Endothelial cell of hepatic sinusoid (primary cell): ENCODE measurements around the gene ATP12A.

Experiments used
- in situ Hi-C: cut with HindIII; loops from 2 replicates; pipeline ENCODE4 v1.10.0; 2017; ENCODE audit warnings: low sequenced_read_pairs

ATP12A gene

DNA sequence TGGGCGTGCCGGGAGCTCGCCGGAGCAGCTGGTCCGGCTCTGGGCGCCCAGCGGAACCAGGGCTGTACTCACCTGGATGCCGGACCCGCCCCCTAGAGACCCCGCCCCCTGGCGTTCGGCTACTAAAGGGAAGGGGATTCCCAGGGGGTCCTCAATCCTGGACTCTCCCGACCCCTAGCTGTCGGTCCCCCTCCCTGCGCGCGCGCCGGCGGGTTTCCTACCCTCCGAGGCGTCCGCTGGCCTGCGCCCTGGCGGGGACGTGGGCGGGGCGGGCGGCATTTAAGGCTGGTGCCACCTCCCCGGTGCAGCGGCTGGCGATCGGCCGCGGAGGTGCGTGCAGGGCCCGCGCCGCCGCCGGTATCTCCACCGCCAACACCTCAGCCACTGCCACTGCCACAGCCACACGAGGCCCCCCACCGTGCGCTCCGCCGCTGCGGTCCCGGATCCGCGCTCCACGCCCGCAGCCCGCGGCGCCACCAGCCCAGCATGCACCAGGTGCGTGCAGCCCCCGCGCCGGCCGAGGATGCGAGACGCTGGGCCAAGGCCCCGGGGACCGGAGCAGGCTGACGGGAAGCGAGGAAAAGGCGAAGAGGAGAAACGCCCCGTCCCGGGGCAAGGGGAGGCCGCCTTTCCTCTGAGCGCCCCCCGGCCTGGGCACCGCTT lies at the start of gene ATP12A:
TSS of gene ATP12A (plus strand) at position 151 of the 663 bp plus-strand sequence. CDS start at position 487, 336 bp downstream.
- in situ Hi-C loops: no loop called here

DNA sequence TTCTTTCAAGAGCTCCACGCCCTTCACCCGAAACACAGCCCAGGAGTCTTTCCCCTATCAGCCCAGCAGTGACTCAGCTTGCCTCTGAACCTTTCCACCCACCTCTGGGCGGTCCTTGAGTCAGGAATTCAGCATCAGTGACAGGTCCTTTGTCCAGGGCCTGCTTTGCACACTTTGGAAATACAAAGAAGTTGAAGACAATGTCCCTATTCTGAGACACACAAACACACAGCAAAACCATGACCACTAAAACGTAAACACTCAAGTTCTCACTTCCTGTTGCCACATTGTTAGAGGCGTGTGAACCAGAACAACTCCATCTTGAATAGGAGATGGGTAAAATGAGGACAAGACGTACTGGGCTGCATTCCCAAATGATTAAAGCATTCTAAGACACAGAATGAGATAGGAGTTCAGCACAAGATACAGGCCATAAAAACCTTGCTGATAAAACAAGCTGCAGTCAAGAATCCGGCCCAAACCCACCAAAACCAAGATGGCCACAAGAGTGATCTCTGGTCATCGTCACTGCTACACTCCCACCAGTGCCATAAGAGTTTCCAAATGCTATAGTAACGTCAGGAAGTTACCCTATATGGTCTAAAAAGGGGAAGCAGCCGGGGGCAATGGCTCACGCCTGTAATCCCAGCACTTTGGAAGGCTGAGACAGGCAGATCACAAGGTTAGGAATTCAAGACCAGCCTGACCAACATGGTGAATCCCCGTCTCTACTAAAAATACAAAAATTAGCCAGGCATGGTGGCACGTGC lies 49.2 kb upstream of the ATP12A start:
- in situ Hi-C loops: no loop called here

DNA sequence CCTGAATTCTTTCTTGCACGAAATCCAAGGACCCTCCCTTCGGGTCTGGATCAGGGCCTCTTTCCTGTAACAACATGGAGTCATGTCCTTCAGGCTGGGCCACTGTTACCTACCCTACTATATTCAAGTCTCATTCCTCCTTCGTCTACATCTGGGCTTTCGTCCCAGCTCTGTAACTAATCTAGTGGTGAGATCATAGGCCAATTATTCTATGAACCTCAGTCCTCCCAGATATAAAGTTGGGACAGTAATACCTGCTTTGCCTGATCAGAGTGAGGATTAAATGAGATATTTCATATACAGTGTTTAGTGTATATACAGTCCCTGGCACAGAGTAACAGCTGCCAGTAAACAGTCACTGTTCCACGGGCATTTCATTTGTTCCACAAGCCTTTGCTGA lies 48.3 kb upstream of the ATP12A start:
- in situ Hi-C loops: no loop called here

DNA sequence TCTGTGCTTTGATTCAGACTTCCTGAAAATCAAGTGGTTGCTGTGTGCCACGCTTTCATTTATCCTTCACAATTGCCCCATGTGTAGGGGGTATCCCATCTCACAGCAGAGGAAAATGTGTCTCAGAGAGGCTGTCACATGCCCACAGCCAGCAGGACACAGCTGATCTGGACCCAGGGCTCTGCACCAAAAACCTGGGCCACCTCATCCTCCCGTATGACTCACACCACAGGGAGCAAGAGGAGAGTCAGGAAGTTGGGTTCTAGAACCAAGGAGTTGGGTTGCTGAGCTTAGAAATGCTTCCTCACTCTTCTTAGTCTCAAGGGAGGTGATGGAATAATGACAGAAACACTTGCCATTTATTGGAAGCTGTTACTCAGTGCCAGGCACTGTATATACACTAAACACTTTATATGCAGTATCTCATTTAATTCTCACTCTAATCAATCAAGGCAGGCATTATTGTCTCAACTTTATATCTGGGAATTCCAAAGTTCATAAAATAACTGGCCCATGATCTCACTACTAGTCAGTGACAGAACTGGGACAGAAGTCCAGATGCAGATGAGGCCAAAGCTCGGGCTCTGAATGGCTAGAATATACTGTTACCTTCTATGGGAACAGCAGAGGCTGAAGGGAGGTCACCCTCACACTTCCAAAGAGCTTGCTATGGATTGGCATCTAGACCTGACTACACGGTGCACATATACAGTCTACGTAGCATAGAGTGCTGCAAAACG lies 47.7 kb upstream of the ATP12A start:
- in situ Hi-C loops: no loop called here

GRCh38 chr13:24636776-24637175 lies 43.4 kb upstream of the ATP12A start:
- in situ Hi-C loops: no loop called here

DNA sequence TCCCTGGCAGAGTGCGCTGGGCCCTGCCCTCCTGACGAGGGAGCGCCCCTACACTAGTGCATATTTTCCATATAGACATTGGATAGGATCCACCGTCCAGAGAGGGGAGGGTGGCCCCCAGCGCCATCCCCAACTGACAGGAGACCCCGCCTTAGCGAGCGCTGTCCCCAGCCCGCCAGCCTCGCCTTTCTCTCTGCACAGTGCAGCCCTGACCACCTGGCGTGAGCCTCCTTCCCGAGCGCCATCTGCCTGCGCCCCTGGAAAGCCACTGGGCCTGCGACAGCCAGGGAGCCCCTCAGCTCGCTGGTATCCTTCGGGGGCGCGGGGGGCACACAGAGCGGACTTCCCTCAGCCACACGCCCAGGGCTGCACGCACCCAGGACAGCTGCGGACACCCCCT lies 42.1 kb upstream of the ATP12A start:
- in situ Hi-C loops: no loop called here

DNA sequence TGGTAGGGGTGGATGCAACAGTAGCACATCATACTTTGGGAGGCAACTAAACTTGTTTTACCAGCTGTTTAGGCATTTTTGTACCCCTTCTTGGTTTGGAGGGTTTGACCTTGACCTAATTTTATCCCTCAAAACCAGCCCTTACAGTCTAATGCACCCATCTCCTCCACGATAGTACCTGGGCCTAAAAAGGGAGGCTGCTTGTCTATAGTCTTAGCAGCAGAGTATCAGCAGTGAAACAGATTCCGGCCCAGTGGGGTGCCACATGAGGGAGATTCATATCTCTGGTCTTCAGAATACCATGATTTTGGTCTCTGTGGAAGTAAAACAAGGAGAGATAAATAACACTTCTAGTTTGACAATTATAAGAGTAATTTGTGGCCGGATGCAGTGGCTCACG lies 39.5 kb upstream of the ATP12A start:
- in situ Hi-C loops: no loop called here

- in situ Hi-C loops: no loop called here
Measured at GRCh38 chr13:24642219-24642618, 38.0 kb upstream of the ATP12A start.

DNA sequence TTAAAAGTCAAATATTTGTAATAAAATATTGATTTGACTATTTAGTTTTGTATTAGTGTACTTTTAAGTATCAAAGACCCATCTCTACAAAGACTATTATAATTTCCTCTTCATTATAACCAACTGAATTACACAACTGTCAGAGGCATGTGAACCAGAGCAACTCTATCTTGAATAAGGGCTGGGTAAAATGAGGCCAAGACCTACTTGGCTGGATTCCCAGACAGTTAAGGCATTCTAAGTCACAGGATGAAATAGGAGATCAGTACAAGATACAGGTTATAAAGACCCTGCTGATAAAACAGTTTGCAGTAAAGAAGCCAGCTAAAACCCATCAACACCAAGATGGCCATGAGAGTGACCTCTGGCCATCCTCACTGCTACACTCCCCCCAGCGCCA lies 36.2 kb upstream of the ATP12A start:
- in situ Hi-C loops: no loop called here

GRCh38 chr13:24648271-24648670 lies 31.9 kb upstream of the ATP12A start:
- in situ Hi-C loops: no loop called here

- in situ Hi-C loops: no loop called here
Measured at GRCh38 chr13:24648983-24649687, 31.1 kb upstream of the ATP12A start.

- in situ Hi-C loops: no loop called here
Measured at GRCh38 chr13:24649688-24650043, 30.5 kb upstream of the ATP12A start.

DNA sequence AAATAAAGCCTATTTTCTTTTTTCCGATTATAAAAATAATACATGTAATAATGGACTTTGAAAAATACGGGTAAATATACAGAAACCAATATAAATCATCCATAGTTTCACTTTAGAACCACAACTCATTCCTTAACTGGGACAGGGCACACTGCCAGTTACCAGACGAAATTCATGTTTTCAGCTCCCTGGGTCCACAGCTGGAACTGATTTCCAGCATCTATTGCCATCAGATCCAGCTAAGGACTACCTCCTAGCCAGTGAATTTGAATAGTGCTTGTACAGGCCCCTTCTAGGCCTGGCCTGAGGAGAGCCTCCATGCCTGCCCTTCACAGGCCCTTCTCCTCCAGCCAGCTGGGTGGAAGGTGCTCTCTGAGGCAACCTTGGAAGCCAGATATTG lies 30.0 kb upstream of the ATP12A start:
- in situ Hi-C loops: no loop called here

DNA sequence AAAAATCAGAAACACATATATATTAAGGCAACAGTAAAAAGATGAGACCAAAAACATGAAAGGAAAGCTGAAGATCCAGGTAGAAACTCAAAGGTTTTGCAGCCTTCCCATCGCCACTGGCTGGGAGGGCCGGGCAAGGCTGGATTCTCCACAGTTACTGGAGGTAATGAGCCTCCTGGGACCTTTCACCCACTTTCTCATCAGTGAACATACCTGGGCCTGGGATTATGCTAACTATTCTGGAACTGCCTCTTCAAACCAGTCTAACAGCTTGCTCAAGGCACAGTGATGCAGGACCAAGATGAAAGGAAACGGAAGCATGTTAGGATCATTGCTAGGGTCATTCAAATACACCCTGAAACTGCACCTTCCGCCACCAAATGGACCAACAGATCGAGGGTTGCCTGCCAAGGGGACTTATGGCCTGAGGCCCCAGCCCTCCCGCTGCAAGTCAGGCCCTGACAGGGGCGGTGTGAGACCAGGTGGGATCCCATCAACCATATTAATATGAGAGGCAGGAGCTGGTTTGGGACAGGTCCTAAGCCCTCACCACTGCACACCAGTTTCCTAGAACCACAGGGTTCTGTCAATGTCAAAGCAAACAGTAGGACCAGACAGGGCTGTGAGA lies 28.4 kb upstream of the ATP12A start:
- in situ Hi-C loops: no loop called here

- in situ Hi-C loops: no loop called here
Measured at GRCh38 chr13:24652359-24652758, 27.8 kb upstream of the ATP12A start.

DNA sequence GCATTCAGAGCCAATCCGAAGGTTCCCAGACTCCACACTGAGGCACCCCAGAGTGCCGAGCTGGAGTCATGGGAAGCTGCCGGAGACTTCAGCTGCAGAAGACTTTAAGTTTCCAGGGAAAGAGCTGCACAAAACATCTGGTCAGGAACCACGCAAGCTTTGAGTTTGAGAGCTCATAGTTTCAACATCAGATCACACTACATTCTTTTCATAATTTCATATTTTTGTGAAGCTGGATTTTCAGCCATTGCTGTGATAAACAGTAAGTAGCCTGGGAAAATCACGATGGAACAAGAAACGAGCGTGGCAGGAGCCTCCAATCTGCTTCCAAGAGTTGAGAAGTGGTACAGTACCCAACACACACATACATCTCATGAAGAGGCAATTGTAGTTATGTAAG lies 25.5 kb upstream of the ATP12A start:
- in situ Hi-C loops: no loop called here

DNA sequence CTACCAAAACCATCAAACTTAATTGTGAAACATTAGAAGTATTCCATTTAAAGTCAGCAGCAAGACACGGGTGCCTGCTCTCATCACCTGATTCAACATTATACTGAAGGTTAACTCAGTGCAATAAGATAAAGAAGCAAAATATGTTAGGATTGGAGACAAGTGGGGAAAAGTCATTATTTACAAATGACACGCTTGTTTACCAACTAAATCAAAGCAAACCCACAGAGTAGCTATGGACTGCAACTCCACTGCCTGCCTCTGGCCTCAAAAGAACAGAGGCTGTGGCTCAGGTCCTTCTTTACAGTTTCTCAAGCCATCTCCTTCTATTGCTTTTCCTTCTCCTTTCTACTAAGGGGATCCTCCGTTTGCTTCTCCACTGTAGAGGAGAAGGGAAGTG lies 21.0 kb upstream of the ATP12A start:
- in situ Hi-C loops: no loop called here

- in situ Hi-C loops: loop anchor here (5.0 kb wide), 1 partner anchor 48 kb away; no protein-coding TSS in a partner anchor
Measured at GRCh38 chr13:24660023-24660741, 20.0 kb upstream of the ATP12A start.

DNA sequence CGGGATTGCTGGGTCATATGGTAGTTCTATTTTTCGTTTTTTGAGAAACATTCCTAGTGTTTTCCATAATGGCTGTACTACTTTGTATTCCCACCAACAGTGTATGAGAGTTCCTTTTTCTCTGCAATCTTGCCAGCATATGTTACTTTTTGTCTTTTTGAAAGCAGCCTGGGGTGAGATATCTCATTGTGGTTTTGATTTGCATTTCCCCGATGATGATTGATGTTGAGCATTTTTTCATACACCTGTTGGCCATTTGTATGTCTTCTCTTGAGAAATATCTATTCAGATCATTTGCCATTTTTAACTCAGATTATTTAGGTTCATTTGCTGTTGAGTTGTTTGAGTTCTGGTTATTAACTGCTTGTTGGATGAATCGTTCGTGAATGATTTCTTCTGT lies 18.5 kb upstream of the ATP12A start:
- in situ Hi-C loops: loop anchor here (5.0 kb wide), 1 partner anchor 49 kb away; no protein-coding TSS in a partner anchor
